ENCODE results near the gene CD22. TPM values are rescaled to one million over a fixed set of nuclear protein-coding genes. Genes with fewer than 3 reads are reported as not detected.

CD22 gene
- total RNA-seq, 1 experiment from 2014 or later, result 5.5 TPM

DNA sequence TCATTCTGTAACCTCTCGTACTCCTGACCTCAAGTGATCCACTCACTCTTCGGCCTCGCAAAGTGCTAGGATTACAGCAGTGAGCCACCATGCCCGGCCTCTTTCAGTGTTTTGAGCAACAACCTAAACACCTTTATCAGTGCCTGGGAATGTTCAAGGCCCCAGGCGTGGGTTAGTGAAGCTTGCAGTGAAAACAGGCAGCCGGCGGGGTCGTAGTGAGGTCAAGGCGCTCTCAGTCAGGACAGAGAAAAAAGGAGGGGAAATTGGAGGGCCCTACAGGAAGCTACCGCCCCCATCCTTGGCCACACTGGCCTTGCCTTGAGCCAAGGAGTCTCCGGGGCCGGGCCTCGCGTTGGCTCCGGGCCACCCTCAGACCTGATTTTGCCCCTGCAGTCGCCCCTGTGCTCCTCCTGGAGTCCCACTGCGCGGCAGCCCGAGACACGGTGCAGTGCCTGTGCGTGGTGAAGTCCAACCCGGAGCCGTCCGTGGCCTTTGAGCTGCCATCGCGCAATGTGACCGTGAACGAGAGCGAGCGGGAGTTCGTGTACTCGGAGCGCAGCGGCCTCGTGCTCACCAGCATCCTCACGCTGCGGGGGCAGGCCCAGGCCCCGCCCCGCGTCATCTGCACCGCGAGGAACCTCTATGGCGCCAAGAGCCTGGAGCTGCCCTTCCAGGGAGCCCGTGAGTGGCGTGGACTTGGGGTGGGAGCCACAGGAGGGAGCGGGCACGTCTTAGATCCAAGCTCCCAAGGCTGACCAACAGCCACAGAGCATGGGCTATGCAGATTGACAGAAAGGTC, 19.3 kb upstream of the CD22 start:
- in situ Hi-C loops (cut with HindIII; ENCODE audit: low pct_unique_long_range_greater_than_20kb, low sequenced_read_pairs), result no loop called here
- no peak for DNase-seq (ENCODE audit: low read depth, low spot score)

DNA sequence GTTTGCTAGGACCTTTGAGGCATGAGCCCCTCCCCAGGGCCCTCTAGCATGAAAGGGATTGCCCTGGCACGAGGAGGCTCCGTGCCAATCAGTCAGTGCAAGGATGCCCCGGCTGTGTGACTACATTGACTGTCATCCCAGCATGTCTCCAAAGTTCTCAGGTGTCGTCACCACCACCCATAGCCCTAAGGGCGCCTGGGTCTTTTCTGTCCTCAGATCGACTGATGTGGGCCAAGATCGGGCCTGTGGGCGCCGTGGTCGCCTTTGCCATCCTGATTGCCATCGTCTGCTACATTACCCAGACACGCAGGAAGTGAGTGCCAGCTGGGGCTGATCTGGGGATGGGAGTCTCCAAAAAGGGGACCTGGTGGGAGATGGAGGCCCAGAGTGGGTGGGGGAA, 18.7 kb upstream of the CD22 start:
- DNase-seq (ENCODE audit: low read depth, low spot score), result no peak
- in situ Hi-C loops (cut with HindIII; ENCODE audit: low pct_unique_long_range_greater_than_20kb, low sequenced_read_pairs), result no loop called here

DNA sequence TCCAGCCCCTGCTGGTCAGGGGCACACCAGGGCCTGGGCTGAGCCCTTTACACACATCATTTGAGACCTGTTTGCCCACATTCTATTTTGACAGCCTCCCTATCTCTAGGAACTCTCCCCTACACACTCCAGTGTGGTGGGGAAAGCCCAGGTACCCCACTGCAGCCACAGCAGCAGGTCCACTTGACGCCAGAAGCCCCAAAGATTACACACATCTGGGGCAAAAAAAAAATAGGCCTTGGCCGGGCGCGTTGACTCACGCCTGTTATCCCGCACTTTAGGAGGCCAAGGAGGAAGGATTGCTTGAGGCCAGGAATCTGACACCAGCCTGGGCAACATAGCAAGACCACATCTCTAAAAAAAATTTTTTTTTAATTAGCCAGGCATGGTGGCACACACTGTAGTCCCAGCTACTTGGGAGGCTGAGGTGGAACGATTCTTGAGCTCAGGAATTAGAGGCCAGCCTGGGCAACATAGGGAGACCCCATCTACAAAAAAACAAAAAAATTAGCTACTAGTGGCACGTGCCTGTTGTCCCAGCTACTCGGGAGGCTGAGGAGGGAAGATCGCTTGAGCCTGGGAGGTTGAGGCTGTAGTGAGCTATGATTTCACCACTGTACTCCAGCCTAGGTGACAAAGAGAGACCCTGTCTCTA, 18.0 kb upstream of the CD22 start:
- no peak for DNase-seq (ENCODE audit: low read depth, low spot score)
- in situ Hi-C loops (cut with HindIII; ENCODE audit: low pct_unique_long_range_greater_than_20kb, low sequenced_read_pairs), result no loop called here

DNA sequence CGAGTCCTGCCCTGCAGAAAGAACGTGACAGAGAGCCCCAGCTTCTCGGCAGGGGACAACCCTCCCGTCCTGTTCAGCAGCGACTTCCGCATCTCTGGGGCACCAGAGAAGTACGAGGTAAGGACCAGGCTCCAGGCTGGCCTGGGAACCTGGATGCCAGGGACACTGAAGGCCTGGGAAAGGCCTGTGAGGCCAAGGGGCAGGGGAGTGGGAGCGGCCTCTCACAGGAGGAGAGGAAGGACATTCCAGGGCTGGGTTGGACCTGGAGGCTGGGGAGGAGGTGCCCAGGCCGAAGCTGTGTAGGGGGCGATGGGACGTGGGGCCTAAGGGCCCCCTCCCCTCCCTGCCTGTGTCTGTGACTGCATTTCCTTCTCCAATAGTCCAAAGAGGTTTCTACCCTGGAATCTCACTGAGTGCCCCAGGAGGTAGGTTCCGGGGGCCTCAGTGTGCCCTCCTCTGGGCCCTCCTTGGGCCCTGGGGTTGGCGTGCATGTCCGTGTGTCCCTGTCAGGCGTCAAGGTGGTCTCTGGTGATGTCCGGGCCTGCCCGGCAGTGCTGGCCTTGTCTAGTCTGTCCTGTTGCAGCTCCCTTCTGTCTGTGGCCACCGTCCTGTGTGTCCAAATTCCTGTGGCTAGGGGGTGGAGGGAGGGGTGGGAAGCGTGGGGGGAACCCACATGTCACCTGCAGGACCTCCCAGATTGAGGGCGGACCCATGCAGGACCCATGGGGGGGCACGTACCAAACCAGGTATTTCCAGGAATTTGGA, 16.9 kb upstream of the CD22 start:
- in situ Hi-C loops (cut with HindIII; ENCODE audit: low pct_unique_long_range_greater_than_20kb, low sequenced_read_pairs), result no loop called here
- no peak for DNase-seq (ENCODE audit: low read depth, low spot score)

DNA sequence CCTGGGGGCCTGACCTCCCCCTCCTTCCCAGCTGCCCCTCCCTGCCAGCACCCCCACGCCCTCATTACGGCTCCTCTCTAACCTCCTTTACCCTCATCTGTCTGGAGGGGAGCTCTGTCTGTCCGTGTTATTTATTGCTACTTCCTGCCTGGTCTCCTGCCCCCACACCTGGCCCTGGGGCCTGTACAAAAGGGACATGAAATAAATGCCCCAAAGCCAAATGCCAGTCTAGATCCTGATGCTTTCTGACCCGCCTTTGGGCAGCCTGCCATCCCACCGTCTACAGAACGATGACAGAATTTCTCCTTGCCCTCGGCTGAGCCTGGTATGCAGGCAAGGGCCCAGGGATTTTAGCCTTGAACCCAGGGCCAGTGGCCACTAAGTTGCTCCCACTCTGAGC, 15.4 kb upstream of the CD22 start:
- no peak for DNase-seq (ENCODE audit: low read depth, low spot score)
- in situ Hi-C loops (cut with HindIII; ENCODE audit: low pct_unique_long_range_greater_than_20kb, low sequenced_read_pairs), result no loop called here

DNA sequence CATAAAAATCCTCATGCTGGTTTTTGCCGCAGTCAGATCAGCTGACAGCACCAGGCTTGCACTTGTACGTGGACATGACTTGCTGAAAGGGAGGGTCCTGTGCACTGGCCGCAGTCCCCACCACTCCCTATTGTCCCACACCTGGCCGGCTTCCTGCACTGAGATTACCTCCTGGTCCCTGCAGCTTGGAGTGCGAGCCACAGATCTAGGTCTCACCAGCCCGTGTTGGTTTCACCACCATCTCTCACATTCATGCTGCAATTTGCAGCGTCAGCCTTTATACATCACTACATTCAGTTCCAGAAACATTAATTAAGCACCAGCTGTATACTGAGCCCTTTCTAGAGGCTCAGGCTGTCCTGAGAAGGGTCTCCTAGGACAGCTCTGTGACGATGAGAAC, 15.0 kb upstream of the CD22 start:
- in situ Hi-C loops (cut with HindIII; ENCODE audit: low pct_unique_long_range_greater_than_20kb, low sequenced_read_pairs), result no loop called here
- DNase-seq (ENCODE audit: low read depth, low spot score), result no peak

DNA sequence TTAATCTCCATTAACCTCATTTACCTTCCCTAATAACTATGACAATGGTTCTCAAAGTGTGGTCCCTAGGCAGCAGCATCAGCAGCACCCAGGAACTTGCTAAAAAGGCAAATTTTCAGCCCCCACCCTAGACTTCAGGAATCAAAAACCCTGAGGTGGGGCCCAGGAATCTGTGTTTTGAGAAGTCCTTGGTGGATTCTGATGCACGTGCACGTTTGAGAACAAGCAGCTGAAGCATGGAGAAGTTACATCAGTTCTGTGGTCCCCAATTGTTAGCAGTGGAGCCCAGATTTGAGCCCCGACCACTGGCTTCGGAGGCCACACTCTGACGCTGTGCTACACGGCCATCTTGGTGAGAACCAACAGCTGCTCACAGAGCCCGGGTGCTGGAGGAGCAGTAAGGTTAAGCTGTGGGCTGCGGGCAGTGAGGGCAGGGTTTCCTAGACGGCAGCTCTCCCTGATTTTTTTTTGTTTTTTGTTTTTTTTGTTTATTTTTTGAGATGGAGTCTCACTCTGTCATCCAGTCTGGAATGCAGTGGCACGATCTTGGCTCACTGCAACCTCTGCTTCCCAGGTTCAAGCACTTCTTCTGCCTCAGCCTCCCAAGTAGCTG, 14.0 kb upstream of the CD22 start:
- DNase-seq (ENCODE audit: low read depth, low spot score), result no peak
- in situ Hi-C loops (cut with HindIII; ENCODE audit: low pct_unique_long_range_greater_than_20kb, low sequenced_read_pairs), result no loop called here

DNA sequence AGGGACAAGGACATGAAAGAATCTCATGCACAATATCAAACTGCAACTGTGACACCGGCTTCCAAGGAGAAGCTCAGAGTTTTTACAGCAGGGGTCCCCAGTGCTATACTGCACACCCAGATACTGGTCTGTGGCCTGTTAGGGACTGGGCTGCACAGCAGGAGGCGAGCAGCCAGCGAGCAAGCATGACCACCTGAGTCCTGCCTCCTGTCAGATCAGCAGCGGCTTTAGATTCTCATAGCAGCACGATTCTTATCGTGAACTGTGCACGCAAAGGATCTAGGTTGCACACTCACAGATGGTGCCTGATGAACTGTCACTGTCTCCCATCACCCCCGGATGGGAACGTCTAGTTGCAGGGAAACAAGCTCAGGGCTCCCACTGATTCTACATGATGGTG, 13.1 kb upstream of the CD22 start:
- in situ Hi-C loops (cut with HindIII; ENCODE audit: low pct_unique_long_range_greater_than_20kb, low sequenced_read_pairs), result no loop called here
- DNase-seq (ENCODE audit: low read depth, low spot score), result no peak

DNA sequence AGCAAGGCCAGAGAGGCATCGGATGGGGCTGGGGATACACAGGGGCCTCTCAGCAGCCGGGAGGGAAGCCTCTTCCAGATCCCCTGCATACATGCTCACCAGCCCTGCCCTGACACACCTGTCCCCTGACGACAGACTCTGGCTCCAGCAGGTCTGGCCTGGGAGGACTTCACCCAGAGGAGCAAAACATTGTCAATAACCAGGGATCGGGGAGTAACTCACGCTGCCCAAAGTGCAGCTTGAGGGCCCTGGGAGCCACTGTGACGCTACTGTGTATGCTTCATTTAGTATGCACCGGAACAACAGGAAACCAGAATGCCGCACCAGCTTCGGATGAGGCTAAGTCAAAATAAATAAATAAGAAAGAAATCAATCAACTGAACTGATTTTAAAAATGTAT, 12.4 kb upstream of the CD22 start:
- in situ Hi-C loops (cut with HindIII; ENCODE audit: low pct_unique_long_range_greater_than_20kb, low sequenced_read_pairs), result no loop called here
- no peak for DNase-seq (ENCODE audit: low read depth, low spot score)

DNA sequence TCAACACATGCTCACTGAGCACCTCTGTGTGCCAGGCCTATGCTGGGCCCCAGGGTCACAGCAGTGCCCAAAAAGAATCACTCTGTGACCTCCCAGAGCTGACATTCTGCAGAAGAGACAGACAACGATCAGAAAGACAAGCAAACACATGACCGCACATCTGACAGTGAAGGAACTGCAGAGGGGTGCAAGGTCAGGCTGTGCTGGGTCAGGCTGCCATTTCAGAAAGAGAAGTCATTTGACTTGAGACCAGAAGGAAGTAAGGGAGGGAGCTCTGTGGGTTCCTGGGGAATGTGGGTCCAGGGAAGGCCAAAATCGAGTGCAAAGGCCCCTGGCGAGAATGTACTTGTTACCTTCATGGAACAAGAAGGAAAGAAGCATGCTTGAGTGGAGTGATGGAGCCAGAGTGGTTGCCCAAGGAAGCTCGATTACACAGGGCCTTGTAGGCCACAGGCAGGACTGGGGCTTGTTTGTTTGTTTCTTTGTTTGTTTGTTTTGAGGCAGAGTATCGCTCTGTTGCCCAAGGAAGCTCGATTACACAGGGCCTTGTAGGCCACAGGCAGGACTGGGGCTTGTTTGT, 11.4 kb upstream of the CD22 start:
- no peak for DNase-seq (ENCODE audit: low read depth, low spot score)
- in situ Hi-C loops (cut with HindIII; ENCODE audit: low pct_unique_long_range_greater_than_20kb, low sequenced_read_pairs), result no loop called here

DNA sequence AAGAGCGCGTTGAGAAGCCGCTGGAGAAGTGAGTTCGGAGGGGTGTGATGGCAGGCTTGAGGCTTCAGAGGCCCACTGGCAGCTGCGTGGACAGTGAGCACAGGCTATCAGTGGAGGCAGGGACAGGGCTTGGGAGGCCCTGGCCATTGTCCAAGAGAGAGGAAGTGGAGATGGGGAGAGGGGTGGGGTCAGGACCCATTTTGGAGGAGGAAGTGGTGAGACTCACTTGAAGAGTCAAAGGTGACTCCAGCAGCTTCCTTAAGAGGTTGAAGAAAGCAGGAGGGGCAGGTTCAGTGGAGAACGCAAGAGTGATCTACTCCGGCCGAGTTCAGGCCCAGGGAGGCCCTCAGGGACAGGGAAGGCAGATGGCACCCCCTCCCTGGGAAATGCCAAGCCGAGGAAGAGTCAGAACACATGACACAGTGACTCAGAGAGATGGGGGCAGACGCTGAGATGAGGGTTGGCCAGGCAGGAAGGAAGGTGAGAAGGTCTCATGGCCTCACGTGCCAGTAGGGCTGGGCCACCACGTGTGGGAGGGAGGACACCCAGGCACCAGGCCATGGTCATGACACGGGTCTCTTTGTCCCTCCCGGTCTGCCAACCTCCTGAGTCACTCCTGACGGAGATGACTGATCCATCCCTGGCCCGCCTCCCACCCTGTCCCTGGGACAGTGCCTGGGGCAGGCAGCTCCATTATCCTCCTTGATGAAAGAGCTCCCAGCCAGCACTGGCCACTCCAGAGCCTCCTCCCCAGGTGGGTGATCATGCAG, 10.1 kb upstream of the CD22 start:
- in situ Hi-C loops (cut with HindIII; ENCODE audit: low pct_unique_long_range_greater_than_20kb, low sequenced_read_pairs), result no loop called here

DNA sequence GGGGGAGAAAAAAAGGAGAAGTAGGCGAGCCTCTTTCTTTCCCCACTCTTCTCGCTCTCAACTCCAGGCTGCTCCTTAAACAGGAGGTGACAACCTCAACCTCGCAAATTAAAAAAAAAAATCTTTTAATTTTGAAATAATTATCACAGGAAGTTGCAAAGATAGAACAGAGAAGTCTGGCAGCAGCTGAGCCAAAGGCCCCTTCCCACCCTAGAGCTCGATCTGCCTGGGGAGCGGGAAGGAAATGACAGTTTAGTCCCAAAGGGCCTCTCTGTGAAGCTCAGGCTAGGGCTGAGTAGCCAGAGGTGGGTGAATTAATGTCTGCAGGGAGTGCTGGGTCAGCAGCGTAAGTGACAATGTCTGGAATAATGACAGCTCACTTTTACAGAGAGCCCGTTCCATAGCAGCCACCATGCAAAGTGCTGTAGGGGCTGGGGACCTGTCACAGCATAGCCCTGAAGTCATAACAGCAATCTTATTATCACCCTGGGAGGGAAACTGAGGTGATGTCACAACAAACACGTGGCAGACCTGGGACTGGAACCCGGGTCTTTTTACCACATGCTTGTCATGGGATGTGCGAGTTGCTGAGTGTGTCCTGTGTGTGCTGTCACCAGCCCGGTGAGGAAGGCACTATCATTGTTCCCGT, 8.8 kb upstream of the CD22 start:
- no peak for DNase-seq (ENCODE audit: low read depth, low spot score)
- in situ Hi-C loops (cut with HindIII; ENCODE audit: low pct_unique_long_range_greater_than_20kb, low sequenced_read_pairs), result no loop called here

More for the DNA sequence above, 10.1 kb upstream of the CD22 start:
- peak; percentile 93 for DNase-seq (ENCODE audit: low read depth, low spot score)

DNA sequence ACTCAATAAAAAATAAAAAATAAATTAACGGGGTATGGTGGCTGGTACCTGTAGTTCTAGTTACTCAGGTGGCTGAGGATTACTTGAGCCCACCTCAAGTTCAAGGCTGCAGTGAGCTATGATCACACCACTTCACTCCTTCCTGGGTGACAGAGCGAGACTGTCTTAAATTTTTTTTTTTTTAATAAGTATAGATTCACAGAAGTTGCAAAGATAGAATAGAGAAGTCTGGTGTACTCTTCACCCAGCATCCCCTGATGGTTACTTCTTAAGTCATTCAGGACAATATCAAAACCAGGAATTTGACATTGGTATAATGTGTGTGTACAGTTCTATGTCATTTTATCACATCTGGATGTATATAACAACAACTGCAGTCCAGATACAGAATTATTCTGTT, 7.7 kb upstream of the CD22 start:
- DNase-seq (ENCODE audit: low read depth, low spot score), result no peak
- in situ Hi-C loops (cut with HindIII; ENCODE audit: low pct_unique_long_range_greater_than_20kb, low sequenced_read_pairs), result no loop called here

DNA sequence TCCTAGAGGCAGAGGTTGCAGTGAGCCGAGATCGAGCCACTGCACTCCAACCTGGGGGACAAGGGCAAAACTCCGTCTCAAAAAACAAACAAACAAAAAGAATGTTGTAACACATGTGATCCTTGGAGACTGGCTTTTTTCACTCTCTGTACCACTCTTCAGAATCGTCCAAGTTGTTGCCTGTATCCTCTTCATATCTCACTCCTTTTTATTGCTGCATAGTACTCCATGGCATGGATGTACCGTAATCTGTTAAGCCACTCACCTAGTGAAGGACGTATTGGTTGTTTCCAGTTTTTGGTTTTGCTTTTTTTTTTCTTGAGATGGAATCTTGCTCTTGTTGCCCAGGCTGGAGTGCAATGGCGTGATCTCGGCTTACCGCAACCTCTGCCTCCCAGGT, 7.0 kb upstream of the CD22 start:
- in situ Hi-C loops (cut with HindIII; ENCODE audit: low pct_unique_long_range_greater_than_20kb, low sequenced_read_pairs), result no loop called here
- no peak for DNase-seq (ENCODE audit: low read depth, low spot score)

DNA sequence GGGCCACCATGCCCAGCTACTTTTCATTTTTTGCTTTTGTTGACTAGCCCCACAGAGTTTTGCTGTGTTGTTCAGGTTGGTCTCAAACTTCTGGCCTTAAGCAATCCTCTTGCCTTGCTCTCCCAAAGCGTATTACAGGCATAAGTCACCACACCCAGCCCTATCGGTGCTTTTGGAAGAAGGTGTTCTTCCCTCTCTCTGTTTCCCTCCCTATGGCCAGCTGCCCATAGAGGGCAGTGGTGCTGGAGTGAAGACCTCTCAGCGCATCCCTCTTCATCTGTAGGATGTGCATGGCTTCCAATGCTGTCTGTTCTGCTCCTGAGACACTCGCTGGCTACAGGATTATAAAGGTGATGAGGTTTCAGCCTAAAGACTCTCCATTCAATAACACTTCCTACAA, 1.3 kb upstream of the CD22 start:
- peak; percentile 59 for DNase-seq (ENCODE audit: low read depth, low spot score)
- in situ Hi-C loops (cut with HindIII; ENCODE audit: low pct_unique_long_range_greater_than_20kb, low sequenced_read_pairs), result no loop called here

DNA sequence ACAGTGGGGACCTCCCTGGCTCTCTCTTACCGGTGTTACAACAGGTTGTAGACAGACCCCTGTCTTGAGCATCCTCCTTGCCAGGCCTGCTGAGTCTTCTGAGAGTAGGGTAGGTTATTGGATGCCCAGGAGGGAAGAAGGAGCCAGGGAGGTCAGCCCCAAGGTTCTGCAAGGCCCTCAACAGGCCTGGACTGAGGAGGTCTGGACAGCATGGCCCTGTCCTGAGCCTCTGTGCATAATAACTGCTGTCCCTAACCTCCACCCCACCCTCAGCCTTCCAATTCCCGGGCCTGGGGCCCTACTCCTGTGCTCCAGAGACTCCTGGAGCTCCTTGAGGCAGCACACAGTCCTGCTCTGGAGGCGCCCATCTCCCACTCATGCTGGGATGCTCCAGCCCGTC, 336 bp downstream of the CD22 start:
- DNase-seq (ENCODE audit: low read depth, low spot score), result no peak
- in situ Hi-C loops (cut with HindIII; ENCODE audit: low pct_unique_long_range_greater_than_20kb, low sequenced_read_pairs), result no loop called here

DNA sequence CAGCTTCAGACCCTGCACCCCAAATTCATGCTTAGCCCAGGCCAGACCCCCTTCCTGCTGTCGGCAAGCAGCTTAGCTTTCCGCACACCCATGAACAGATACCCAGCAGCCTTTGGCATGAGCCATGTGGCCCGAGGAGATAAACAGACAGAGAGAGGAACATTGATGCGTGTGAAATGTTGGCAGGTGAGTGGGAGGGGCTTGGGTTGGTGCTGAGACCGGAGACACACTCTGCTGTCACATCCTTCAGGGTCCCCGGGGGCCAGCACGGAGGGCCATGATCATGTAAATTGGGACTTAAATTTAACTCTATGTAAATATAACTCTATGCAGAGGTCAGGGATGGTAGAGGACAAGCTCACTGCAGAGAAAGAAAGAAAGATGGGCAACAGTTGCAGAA, 1.5 kb downstream of the CD22 start:
- in situ Hi-C loops (cut with HindIII; ENCODE audit: low pct_unique_long_range_greater_than_20kb, low sequenced_read_pairs), result no loop called here

More for the DNA sequence above, 1.5 kb downstream of the CD22 start:
- no peak for DNase-seq (ENCODE audit: low read depth, low spot score)
